GM12878 (cell line): ENCODE results near the gene NOS3. TPM values are rescaled to one million over a fixed set of nuclear protein-coding genes. Genes with fewer than 3 reads are reported as not detected.

Source experiments
- ATAC-seq: fragments of 200-7000 bp; cut with Tn5 transposase; 3 replicates; pipeline ENCODE4 v1.9.1; 2020; ENCODE audit warnings: mild to moderate bottlenecking, moderate library complexity
- BruUV-seq: library from RNA; stranded (reverse); fragments of 400-500 nt; replicated peaks from 2 replicates; lab custom pipeline; 2021; lab: Mats Ljungman, UMichigan
- CTCF ChIA-PET: fragments of 300-600 bp; sonication (Branson Sonifier 250); formaldehyde crosslinking; extraction: SDS; loops from one replicate; lab custom pipeline; 2021; ENCODE audit warnings: inconsistent platforms; lab: Yijun Ruan, JAX
- POLR2A ChIA-PET: fragments of 350-600 bp; formaldehyde crosslinking; extraction: SDS; loops from one replicate; lab custom pipeline; 2021; ENCODE audit warnings: inconsistent platforms; lab: Charles Lee
- RAD21 ChIA-PET: fragments of 300-600 bp; sonication (Branson Sonifier 250); formaldehyde crosslinking; loops from one replicate; lab custom pipeline; 2023; ENCODE audit warnings: antibody characterized with exemption; ENCODE audit not compliant: unreplicated experiment; lab: Charles Lee
- SMC1A ChIA-PET: fragments of 300-600 bp; sonication (Branson Sonifier 250); formaldehyde crosslinking; loops from one replicate; lab custom pipeline; 2023; ENCODE audit not compliant: unreplicated experiment, uncharacterized antibody; lab: Charles Lee
- DNase-seq: peaks from one replicate; pipeline ENCODE4 v3.0.0-alpha.2; 2011; ENCODE audit warnings: low read depth, low spot score
- FAIRE-seq: peaks from 3 replicates; lab custom pipeline; 2011; peaks lifted over from hg19 to GRCh38; lab: Jason Lieb, UNC
- H2AFZ ChIP-seq: 2 replicates; pipeline ENCODE4 v1.6.0; 2011; ENCODE audit warnings: low read depth, low read length, control low read depth; ENCODE audit not compliant: control insufficient read depth
- H3K27ac ChIP-seq: 2 replicates; pipeline ENCODE4 v1.5.1; 2011; ENCODE audit warnings: control low read depth; ENCODE audit not compliant: control insufficient read depth, insufficient read depth
- H3K27me3 ChIP-seq, 2 experiments: replicated peaks in 1 of 2; 2 replicates each; pipeline versions ENCODE4 v1.6.0 to v1.6.1; 2011; ENCODE audit warnings: low read length in 1 of 2; ENCODE audit not compliant: control insufficient read depth in 2 of 2, insufficient read depth in 2 of 2
- H3K36me3 ChIP-seq, 2 experiments: 2 replicates each; pipeline ENCODE4 v1.5.1; 2011; ENCODE audit warnings: low read length in 1 of 2; ENCODE audit not compliant: control insufficient read depth in 2 of 2, insufficient read depth in 2 of 2
- H3K4me1 ChIP-seq: 2 replicates; pipeline ENCODE4 v1.6.1; 2011; ENCODE audit warnings: mild to moderate bottlenecking, low read length, moderate library complexity, mixed read lengths; ENCODE audit not compliant: control insufficient read depth, insufficient read depth
- H3K4me2 ChIP-seq: 2 replicates; pipeline ENCODE4 v1.6.0; 2011; ENCODE audit warnings: control low read depth; ENCODE audit not compliant: control insufficient read depth, insufficient read depth
- H3K4me3 ChIP-seq: fragments of 200-600 bp; sonication (generic); 2 replicates; pipeline ENCODE4 v1.5.1; 2016
- H3K79me2 ChIP-seq: 2 replicates; pipeline ENCODE4 v1.6.0; 2011; ENCODE audit warnings: low read length; ENCODE audit not compliant: control insufficient read depth, insufficient read depth
- H3K9ac ChIP-seq: 2 replicates; pipeline ENCODE4 v1.8.0; 2011; ENCODE audit warnings: low read length, control low read depth, mixed read lengths; ENCODE audit not compliant: control insufficient read depth, insufficient read depth
- H3K9me3 ChIP-seq: replicated peaks from 3 replicates; pipeline ENCODE4 v1.5.1; 2011; ENCODE audit warnings: mild to moderate bottlenecking, low read length; ENCODE audit not compliant: control insufficient read depth, insufficient read depth
- H4K20me1 ChIP-seq: 2 replicates; pipeline ENCODE4 v1.6.0; 2011; ENCODE audit not compliant: control insufficient read depth, insufficient read depth
- ATF7 ChIP-seq: fragments of 450-650 bp; IDR thresholded peaks from 2 replicates; pipeline ENCODE4 v1.6.1; 2016; ENCODE audit warnings: low read depth, mild to moderate bottlenecking
- CHD1 ChIP-seq: IDR thresholded peaks from 2 replicates; pipeline ENCODE4 v1.6.1; 2012; ENCODE audit warnings: low read depth, low read length, improper control_type of control experiment
- GABPA ChIP-seq: IDR thresholded peaks from 2 replicates; pipeline ENCODE4 v1.6.1; 2014; ENCODE audit warnings: antibody characterized with exemption, low read depth, mild to moderate bottlenecking, inconsistent platforms
- HDAC6 ChIP-seq: fragments of 200-600 bp; sonication (generic); IDR thresholded peaks from one replicate; pipeline ENCODE4 v1.8.0; 2017; ENCODE audit warnings: antibody characterized with exemption; ENCODE audit not compliant: unreplicated experiment
- MXI1 ChIP-seq: fragments of 150-350 bp; IDR thresholded peaks from 2 replicates; pipeline ENCODE4 v1.6.1; 2011; ENCODE audit warnings: low read depth, mild to moderate bottlenecking, inconsistent platforms, low read length, improper control_type of control experiment
- MYB ChIP-seq: fragments of 150-350 bp; IDR thresholded peaks from 2 replicates; pipeline ENCODE4 v1.6.1; 2014; ENCODE audit warnings: mild to moderate bottlenecking, low read depth, low read length, borderline replicate concordance
- MYC ChIP-seq: IDR thresholded peaks from 2 replicates; pipeline ENCODE4 v1.6.1; 2011; ENCODE audit warnings: mild to moderate bottlenecking, low read length, moderate library complexity, inconsistent platforms; ENCODE audit not compliant: insufficient read depth, insufficient replicate concordance, insufficient read length, severe bottlenecking
- NR2C2 ChIP-seq: IDR thresholded peaks from 2 replicates; pipeline ENCODE4 v1.6.1; 2011; ENCODE audit warnings: borderline replicate concordance, low read depth; ENCODE audit not compliant: control insufficient read depth, insufficient read length
- POLR2A ChIP-seq: IDR thresholded peaks from 2 replicates; pipeline ENCODE4 v1.6.1; 2011; ENCODE audit warnings: low read depth, mild to moderate bottlenecking, low read length
- POLR2AphosphoS2 ChIP-seq: IDR thresholded peaks from 2 replicates; pipeline ENCODE4 v1.6.1; 2011; ENCODE audit warnings: low read depth, mild to moderate bottlenecking, low read length, improper control_type of control experiment, moderate library complexity
- POU2F2 ChIP-seq: IDR thresholded peaks from 3 replicates; pipeline ENCODE4 v1.6.1; 2011; ENCODE audit warnings: low read depth, mild to moderate bottlenecking, low read length, borderline replicate concordance
- RCOR1 ChIP-seq: conservative IDR thresholded peaks from 2 replicates; pipeline ENCODE4 v1.6.1; 2012; ENCODE audit warnings: low read depth, low read length, improper control_type of control experiment
- REST ChIP-seq: IDR thresholded peaks from 2 replicates; pipeline ENCODE4 v1.6.1; 2012; ENCODE audit warnings: mild to moderate bottlenecking, low read depth, low read length
- SMARCA5 ChIP-seq: fragments of 450-650 bp; IDR thresholded peaks from 2 replicates; pipeline ENCODE4 v1.6.1; 2017; ENCODE audit warnings: mild to moderate bottlenecking
- TBL1XR1 ChIP-seq: IDR thresholded peaks from 2 replicates; pipeline ENCODE4 v1.6.1; 2012; ENCODE audit warnings: low read depth, low read length, improper control_type of control experiment
- ZBTB33 ChIP-seq: fragments of 450-650 bp; IDR thresholded peaks from 2 replicates; pipeline ENCODE4 v1.6.1; 2017; ENCODE audit warnings: mild to moderate bottlenecking
- ZSCAN29 ChIP-seq: fragments of 450-650 bp; IDR thresholded peaks from 2 replicates; pipeline ENCODE4 v1.6.1; 2017; ENCODE audit warnings: mild to moderate bottlenecking, moderate library complexity
- WGBS: methylation state at CpG from one replicate; pipeline ENCODE4 v1.1.6; 2016; ENCODE audit warnings: low lambda C conversion rate; ENCODE audit not compliant: insufficient replicate concordance, insufficient coverage; ENCODE audit errors: missing lambda C conversion rate; 5-methylcytosine and 5-hydroxymethylcytosine counted together
- in situ Hi-C: fragments of 300-500 bp; cut with MboI; formaldehyde crosslinking; loops from 9 replicates; pipeline ENCODE4 v1.14.3; 2018; ENCODE audit warnings: mixed read lengths
- intact Hi-C: fragments of 100-400 bp; cut with micrococcal nuclease; formaldehyde crosslinking; loops from one replicate; pipeline ENCODE4 v1.14.2; 2022; ENCODE audit not compliant: unreplicated experiment
- polyA plus RNA-seq, 11 experiments: library from polyadenylated mRNA; depleted of rRNA in 4 of 11; unstranded in 6 of 11; stranded (reverse) in 5 of 11; fragments of >200 nt; fragmentation: Nextera tagmentation in 4 of 11; fragmentation: Illumina TruSeq in 1 of 11; extraction: Ambion mirVana in 4 of 11; extraction: Trizol in 1 of 11; gene quantifications; 1 replicate in 1 of 11; 2 replicates in 10 of 11; pipeline versions ENCODE4 v1.2.1 to v1.2.3, GENCODE V29; 2011 to 2016; ENCODE audit warnings: inconsistent platforms in 2 of 11, missing spikeins in 2 of 11, low read depth in 1 of 11
- total RNA-seq, 4 experiments: library from RNA; depleted of rRNA in 3 of 4; stranded (reverse); fragments of >200 nt in 3 of 4; fragmentation: Illumina TruSeq in 1 of 4; extraction: Trizol in 1 of 4; gene quantifications; 2 replicates each; pipeline versions ENCODE4 v1.2.1 to v1.2.3, GENCODE V29; 2013 to 2021

Gene NOS3
- total and polyA plus RNA-seq, 10 of the 15 experiments (the other 5 are each of a cell fraction or from before 2014, with no cell fraction given) = 0.06 to 0.92 (median 0.30) TPM; not detected in 3

- WGBS = 75% methylated on average over 15 of the region's 16 CpGs
- H4K20me1 ChIP-seq = no peaks in the 10 kb centered on the region
- intact Hi-C loops (no loop called here), in situ Hi-C loops (no loop called here)
- H3K9ac ChIP-seq = no peak overlapping the region
- no peak overlapping the region for H2AFZ ChIP-seq
- ChIA-PET POLR2A (no interaction called here), SMC1A (no interaction called here), CTCF (no interaction called here), RAD21 (no interaction called here)
- DNase-seq = no peak
- H3K4me3 ChIP-seq = no peak overlapping the region
- no peaks in the 10 kb centered on the region for H3K9me3 ChIP-seq
- H3K4me2 ChIP-seq = no peak overlapping the region
- no peak overlapping the region for H3K27ac ChIP-seq
- FAIRE-seq = no peak
- BruUV-seq = no TSS peak
- H3K79me2 ChIP-seq = no peaks in the 10 kb centered on the region
- ATAC-seq = no peak
- H3K4me1 ChIP-seq = no peaks in the 10 kb centered on the region
- H3K27me3 ChIP-seq = no peaks in the 10 kb centered on the region; a peak in 2 of 4 replicates
- TF ChIP-seq POLR2AphosphoS2 (no peak), CHD1 (no peak), POU2F2 (no peak), REST (no peak), MYB (no peak), HDAC6 (no peak), POLR2A (no peak), ZSCAN29 (no peak), MYC (no peak), ATF7 (no peak), RCOR1 (no peak), MXI1 (no peak), GABPA (no peak), TBL1XR1 (no peak), NR2C2 (no peak), ZBTB33 (no peak), SMARCA5 (no peak)
- no peaks in the 10 kb centered on the region for H3K36me3 ChIP-seq
Observed at GRCh38 chr7:150951181-150951520, 39.7 kb upstream of the NOS3 start.
